HG03039 (cell line): ENCODE data around the gene ECI1.

ENCODE experiments used
- ATAC-seq: cut with Tn5 transposase; IDR thresholded peaks from one replicate; pipeline ENCODE4 v1.9.1; 2021; ENCODE audit warnings: mild to moderate bottlenecking, moderate library complexity; ENCODE audit not compliant: unreplicated experiment

Gene ECI1

DNA sequence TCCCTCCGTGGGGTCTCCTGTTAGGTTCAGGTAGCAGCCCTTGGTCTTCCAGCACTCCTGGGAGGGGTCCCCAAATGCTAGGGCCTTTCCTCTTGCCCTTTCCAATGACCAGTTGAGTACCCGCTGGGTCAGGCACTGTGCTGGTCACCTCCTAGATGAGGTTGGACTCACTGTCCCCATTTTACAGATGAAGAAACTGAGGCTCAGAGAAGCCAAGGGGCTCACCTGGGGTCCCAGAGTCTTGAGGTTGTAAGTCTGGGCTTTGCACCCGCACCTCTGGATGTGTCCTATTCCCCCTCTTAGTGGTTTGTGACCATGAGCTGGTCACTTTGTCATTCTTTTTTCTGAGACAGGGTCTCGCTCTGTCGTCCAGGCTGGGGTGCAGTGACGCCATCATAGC lies 53.6 kb downstream of the ECI1 start:
- ATAC-seq, result no peak

DNA sequence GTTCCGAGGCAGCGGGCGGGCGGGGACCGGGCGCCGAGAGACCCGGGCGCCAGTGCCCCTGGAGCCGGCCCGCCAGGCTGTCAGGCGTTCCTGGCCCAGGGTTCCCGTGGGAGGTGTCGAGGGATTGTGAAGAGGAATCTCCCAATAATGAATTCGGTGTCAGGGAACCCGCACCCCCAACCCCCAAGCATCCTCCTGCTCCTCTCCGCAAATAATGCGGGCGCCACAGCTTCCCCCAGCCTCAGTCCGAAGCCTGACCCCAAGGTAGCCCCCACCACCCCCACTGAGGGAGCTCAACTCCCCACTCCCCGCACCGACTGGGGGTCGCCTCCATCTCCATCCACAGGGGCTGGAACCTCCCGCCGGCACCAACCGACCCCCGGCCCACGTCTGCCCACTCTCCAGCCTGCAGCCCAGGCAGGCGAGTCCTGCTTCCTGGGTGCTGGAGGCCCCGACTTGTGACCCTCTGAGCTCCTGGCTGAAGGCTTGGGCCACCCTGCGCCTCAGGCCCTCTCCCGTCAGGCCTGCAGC lies 54.3 kb downstream of the ECI1 start:
- no peak for ATAC-seq

DNA sequence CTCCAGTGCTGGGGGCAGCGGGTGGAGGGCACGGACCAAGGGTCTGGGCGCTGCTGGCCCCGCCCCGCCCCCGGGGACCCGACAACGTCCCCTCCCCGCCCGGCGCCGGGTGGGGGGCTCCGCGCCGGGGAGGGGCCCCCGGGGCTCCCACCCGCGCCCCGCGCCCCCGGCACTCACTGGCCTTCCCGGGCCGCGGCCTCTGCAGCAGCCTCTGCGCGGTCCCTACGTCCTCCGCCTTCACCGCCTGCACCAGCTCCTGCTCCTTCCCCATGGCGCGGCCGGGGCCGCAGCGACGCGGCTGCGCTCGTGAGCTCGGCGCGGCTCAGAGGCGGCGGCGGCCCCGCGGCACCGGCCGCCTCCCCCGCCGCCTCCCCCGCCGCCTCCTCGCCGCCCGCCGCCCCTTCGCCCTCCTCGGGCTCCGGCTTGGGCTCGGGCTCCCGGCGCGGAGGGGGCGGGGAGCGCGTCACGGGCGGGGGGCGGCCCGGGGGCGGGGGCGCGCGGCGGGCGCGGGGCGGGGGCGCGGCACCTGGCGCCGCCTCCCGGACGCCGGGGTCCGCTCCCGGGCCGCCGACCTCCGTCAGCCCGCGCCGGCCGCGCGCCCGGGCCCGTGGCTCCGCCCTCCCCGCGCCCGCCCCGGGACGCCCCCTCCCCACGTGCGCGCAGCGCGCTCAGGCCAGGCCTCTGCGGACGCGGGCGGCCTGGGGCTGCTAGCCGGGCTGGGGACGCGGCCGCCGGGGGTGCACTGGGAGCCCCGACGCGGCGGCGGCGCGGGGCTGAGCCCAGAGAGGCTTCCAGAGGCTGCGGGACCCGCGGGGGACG lies 55.0 kb downstream of the ECI1 start, which contains the start of gene CASKIN1:
TSS of gene CASKIN1 (minus strand) at position 444 of the 819 bp plus-strand sequence. CDS start at position 271, 173 bp downstream.
- ATAC-seq, result no peak

DNA sequence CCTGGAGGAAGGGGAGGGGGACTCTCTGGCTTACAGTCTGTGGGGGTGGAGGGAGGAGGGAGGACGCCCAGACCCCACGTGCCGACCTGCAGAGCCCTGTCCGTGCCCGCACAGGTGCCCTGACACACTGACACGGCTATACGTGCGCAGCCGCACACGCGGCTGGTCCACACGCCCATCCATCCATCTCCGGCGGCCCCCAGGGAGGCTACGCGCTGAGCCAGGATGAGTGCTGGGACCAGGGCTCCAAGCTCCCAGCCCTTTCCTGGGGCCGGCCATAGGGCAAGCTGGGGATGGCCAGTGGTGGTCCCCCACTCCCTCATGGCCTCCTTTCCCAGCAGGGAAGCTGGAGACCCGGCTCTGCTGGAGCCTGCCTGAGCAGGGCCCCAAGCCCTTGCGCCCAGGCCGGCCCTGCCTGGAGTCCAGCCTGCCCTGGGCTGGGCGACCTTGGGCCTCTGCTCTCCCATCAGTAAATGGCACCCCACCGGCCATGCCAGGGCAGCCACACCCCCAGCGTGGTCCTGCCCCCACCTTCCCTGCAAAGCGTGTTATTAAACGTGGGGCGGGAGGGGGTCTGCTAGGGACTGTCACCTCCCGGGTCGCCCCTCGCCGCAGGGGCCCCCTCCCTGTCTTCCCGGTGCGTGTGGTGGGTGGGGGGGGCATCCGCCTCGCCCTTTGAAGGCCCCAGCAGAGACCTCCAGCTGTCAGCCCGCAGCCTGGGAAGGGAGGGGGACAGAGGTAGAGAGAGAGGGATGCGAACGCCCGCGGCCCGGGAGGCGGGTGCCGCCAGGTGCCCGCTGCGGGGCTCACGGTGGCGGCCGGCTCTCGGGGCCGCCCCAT lies 55.8 kb downstream of the ECI1 start:
- no peak for ATAC-seq

DNA sequence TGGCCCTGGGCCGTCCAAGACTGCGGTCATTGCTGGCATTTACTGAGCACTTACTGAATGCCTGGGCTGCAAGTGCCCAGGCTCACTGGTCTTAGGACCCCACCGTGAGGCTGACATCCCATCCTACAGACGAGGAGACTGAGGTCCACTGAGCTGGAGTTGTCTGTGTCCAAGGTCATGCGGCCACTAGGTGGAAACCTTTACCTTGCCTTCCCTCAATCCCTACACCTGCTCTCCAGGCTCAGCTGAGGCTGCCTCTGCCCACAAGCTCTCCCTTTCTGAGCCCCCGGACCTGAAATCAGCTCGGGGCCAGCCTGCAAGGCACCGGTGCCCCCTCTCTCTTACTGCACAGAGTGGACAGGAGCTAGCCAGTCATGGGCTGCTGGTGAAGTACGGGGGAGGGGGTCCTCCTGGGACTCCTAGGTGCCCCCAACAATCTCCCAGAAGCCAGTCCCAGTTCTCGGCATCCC lies 56.5 kb downstream of the ECI1 start:
- no peak for ATAC-seq

DNA sequence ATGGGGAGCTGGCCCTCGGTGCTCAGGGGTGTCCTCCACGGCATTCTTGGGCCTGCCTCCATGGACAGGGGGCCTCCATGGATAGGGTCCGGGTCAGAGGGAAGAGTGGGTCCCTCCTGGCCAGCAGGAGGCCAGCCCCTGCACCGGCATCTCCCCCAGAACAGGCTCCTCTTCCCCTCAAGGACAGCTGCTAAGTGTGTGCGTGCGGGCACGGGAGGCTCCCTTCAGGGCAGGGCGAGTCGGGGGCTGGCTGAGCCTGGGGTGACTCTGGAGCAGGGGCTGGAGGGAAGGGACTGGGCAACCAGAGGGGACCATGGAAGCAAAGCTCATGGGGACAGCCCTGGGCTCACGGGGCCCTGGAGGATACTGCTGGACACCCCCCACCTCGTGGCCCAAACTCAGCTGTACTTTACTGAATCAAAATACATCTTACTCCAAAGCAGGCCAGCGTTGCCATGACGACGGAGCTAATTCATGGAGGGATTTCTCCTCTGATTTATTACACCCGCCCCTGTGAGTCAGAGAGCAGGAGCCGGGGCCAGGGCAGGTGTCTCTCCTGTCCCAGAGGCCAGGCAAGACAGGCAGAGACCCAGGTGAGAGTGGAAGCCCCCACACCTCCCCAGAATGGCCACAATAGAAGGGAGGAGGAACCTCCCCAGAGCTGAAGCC lies 57.1 kb downstream of the ECI1 start:
- no peak for ATAC-seq

DNA sequence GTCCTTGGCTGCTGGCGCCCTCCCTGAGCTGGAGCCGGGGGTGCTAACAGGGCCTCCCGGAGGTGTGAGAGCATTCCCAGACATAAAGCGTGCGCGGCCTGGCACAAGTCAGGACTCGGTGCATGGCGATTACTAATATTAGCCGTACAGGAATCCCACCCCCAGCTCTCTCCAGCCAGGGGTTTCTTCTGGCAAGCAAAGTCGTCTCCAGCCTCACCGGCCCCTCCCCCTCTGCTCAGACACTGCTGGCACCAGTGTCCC lies 60.0 kb downstream of the ECI1 start:
- ATAC-seq, result no peak

DNA sequence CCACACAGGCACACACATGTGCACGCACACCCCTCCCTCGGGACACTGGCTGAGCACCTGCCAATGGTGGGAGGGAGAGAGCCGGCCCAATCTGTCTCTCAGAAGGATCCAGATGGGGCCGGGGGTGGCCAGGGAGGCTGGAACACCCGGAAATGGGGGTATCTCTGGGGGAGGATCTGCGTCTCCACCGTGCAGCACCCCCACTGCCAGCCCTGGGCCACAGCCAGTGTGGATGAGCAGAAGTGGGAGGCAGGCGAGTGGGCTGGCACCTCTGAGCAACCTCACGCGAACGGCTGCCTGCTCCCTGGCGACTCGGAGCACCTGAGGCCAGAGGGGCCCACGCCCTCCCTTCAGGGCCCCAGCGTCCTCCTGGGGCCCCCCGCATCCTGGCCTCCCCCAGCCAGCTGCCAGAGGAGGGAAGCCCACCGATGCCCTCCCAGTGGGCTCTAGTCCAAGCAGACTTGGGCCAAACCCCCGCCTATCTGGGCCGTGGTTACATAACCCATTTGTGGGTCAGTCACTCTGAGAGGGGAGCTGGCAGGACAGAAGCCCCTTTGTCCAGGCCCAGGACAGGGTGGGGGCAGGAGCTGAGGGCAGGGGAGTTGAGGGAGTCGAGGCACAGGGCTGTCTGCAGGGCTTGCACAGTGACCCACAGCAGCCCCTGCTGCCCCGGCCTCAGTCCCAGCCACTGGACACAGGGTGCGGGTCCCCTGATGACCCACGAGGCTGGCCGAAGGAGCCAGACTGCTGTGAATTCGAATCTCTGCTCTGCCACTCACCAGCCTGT lies 60.5 kb downstream of the ECI1 start:
- ATAC-seq, result no peak

DNA sequence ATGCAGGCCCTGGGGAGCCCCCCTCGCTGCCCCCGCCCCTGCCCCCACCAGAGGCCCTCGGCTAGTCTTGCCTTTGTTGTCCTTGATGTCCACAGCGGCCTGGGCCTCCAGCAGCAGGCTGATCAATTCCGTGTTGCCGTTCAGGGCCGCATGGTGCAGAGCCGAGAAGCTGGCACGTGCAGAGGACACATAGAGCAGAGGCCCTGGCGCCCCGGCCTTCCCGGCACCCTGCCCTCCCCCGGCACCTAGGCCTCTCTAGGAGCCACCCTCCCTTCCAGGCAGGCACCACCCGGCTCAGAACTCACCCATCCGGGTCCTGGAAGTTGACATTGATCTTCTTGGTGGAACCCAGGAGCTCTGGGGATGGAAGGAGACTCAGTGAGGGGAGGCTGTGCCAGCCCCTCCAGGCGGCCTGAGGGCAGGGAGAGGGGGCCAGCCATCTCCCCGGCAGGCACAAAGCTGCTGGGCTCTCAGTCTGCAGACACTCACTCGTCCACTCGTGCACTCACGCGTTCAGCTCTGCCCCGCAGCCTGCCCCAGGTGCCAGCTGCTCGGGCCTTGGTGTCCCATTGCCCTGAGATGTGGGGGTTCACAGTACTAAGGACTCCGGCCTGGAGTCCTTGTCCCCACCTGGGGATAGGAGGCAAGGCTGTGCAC lies 61.3 kb downstream of the ECI1 start:
- no peak for ATAC-seq
